22Rv1 (cell line): ENCODE data around the gene SUCLG2.

ENCODE experiments used
- H3K27ac ChIP-seq: fragments of 450-650 bp; 2 replicates; pipeline ENCODE4 v1.5.1; 2017
- ZFX ChIP-seq: fragments of 450-650 bp; IDR thresholded peaks from 2 replicates; pipeline ENCODE4 v1.6.1; 2017; ENCODE audit warnings: antibody characterized with exemption, borderline replicate concordance
- TF ChIP-seq, protein P1 (sequence below): fragments of 450-650 bp; IDR thresholded peaks from 2 replicates; pipeline ENCODE4 v1.5.1; 2017; ENCODE audit warnings: mild to moderate bottlenecking

Gene SUCLG2

DNA sequence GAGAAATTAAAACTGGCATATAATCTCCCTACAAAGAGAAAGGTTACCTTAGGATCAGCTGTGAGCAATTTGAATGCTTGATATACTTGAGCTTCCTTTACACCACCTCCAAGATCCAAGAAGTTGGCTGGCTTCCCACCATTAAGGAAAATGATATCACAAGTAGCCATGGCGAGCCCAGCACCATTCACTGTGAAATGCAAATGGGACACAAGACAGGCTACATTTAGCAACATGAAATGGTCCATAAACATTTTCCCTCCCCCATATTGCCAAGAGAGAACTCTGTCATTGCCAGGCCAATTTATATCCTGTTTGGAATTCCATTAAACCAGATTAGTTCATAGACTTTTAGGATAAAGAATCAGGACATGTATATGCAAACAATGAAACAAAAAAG is 158.7 kb downstream of the SUCLG2 start:
- TF ChIP-seq ZFX, result no peak
- TF ChIP-seq, protein P1, sequence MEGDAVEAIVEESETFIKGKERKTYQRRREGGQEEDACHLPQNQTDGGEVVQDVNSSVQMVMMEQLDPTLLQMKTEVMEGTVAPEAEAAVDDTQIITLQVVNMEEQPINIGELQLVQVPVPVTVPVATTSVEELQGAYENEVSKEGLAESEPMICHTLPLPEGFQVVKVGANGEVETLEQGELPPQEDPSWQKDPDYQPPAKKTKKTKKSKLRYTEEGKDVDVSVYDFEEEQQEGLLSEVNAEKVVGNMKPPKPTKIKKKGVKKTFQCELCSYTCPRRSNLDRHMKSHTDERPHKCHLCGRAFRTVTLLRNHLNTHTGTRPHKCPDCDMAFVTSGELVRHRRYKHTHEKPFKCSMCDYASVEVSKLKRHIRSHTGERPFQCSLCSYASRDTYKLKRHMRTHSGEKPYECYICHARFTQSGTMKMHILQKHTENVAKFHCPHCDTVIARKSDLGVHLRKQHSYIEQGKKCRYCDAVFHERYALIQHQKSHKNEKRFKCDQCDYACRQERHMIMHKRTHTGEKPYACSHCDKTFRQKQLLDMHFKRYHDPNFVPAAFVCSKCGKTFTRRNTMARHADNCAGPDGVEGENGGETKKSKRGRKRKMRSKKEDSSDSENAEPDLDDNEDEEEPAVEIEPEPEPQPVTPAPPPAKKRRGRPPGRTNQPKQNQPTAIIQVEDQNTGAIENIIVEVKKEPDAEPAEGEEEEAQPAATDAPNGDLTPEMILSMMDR, result no peak
- H3K27ac ChIP-seq, result no peak overlapping the region

DNA sequence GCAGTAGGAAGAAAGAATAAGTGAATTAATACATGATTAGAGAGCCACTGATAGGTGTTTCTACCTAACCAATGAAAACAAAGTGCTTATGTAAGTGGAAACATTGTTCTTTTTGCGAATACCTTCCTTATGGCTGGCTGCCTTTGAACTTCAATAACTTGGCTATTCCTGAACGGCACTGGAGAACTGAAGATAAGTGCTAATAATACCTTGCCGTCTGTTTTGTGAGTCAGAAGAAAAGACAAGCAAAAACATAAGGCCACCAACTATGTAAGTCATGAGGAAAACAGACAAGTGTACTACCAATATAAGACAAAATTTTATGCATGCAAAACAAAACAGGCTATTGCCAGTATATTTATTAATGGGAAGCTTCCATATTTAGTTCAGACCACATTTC is 160.6 kb downstream of the SUCLG2 start:
- no peak overlapping the region for H3K27ac ChIP-seq
- TF ChIP-seq ZFX, result no peak
- TF ChIP-seq, protein P1, result no peak

DNA sequence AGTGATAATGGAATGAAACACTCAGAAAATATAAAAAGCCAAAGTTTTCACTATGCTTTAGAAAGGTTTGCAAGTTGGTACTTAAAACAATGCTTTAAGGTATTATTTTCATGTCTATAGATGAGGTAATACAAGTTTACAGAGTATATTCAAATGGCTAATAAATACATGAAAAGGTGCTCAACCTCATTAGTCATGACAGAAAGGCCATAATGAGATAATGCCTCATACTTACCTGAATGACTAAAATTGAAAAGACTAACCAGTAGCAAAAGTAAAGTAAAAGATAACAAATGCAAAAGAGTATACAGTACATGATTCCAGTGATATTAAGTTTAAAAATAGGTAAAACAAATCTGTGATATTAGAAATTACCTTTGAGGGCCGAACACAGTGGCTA is 163.8 kb downstream of the SUCLG2 start:
- H3K27ac ChIP-seq, result no peak overlapping the region
- TF ChIP-seq, protein P1, result no peak

DNA sequence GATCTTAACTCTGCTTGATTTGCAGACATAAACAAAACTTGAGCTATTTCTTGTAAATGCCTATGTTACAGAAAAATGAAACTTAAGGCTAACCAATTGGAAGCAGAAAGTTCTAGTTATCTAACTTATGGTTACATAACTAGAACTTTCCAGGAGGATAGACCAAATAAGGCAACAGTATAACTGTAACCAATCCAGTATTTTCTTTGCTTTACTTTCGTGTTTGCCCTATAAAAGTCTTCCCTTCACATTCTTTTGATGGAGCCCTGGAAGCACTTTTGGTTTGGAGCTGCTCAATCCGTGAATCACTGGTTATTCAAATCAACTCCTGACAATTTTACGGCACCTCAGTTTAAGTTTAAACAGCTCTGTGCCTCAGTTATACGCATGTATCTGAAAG is 164.6 kb downstream of the SUCLG2 start:
- no peak overlapping the region for H3K27ac ChIP-seq
- TF ChIP-seq, protein P1, result no peak

DNA sequence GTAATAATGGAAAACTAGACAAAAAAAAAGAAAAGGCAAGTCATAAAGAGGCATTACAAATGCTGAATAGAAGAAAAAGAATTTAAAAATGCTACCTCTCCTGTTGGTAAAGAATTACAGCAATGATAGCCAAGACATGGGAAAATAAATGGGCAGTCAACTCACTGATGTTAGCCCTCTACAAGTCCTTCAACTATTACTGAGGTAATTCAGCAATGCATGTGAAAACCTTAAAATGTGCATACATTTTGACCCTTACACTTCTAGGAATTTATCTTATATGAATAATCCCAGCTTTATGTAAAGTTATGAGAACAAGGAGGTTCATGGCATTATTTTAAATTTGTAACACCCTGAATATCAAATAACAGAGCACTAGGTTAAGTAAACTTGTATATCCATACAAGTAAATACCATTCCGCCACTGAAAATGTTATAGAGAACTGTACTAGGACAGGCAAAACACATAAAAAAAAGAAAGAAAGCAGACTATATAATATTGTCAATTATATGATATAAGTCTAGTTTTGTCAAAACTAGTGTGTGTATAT is 166.8 kb downstream of the SUCLG2 start:
- no peak overlapping the region for H3K27ac ChIP-seq
- TF ChIP-seq ZFX, result no peak
- TF ChIP-seq, protein P1, result no peak

DNA sequence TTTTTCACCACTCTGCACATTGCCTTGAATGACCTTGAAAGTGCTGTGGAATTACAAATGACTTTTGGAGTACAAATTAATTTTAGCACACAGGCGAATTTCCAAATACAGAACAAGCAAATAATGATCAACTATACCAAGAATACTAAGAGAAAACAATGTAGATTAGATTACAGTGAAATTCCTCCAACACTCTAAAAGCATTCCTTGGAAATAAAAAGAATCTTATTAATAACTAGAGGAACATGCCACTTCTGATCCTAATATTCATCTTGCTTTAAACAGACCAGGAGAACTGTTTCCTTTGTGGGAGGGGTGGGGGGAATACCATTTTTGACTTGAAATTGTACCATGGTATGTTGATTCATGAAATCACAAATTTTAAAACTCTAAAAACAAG is 167.5 kb downstream of the SUCLG2 start:
- H3K27ac ChIP-seq, result no peak overlapping the region
- TF ChIP-seq ZFX, result no peak
- TF ChIP-seq, protein P1, result no peak

DNA sequence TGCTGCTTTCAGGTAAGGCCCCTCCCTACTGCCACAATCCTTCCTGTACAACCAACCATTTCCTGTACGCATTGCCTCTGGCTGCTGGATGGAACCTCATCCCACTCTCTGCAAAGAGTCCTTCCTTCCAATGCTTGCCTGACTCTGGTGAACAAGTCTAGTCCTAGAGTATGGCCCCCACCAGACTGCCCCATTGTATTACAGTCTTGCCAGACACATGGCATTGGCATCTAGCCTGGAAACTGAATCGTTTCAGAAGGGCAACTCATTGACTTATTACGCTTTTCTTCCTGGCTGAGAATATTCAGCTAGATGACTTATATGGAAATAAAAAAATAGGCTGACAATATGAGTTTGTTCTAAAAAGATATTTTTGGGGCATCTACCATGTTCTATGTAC is 170.3 kb downstream of the SUCLG2 start:
- TF ChIP-seq, protein P1, result no peak
- no peak for TF ChIP-seq ZFX
- no peak overlapping the region for H3K27ac ChIP-seq
